ENCODE data around the gene CYP2U1.

DNA sequence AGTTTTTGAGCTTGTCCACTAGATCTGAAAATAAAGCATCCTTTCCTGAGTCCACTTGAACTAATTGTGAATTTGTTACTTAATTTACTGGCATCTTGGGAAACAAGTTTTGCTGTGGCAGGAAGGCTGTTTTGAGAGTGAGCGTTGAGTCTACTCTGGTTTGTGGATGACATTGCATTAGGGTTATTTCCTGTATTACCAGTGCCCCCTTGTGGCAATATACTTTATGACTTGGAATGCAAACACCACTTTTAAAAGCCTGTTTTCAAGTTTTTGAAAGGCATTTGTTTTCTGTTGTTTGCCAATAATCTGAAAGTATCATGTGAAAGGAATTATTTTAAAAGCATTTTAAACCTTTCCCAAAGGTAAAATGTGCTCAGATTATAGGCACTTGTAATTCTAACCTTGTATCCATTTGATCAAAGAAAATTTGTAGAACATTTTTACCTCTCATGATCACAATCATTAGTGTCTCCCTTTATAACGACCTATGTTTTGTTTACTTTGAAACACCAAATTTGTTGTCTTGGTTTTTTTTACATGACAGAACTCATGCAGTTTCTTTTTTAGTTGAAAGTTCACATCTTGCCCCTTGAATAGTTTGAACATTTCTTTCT is 18.0 kb upstream of the CYP2U1 start:
- TF ChIP-seq POLR2A (IDR thresholded peaks at IDR 0.05; ENCODE audit: low read depth, low read length) (no peak), TAF1 (IDR thresholded peaks at IDR 0.05; ENCODE audit: borderline replicate concordance, low read depth, low read length) (no peak)
